HG03159 (cell line): ENCODE measurements around the gene CSRP3.

Experiments used
- ATAC-seq: cut with Tn5 transposase; IDR thresholded peaks from one replicate; pipeline ENCODE4 v1.9.1; 2021; ENCODE audit warnings: mild to moderate bottlenecking, moderate library complexity; ENCODE audit not compliant: unreplicated experiment

The CSRP3 gene

GRCh38 chr11:19226378-19227195, 24.8 kb upstream of the CSRP3 start:
- ATAC-seq, result no peak

GRCh38 chr11:19225581-19225980, 23.8 kb upstream of the CSRP3 start:
- ATAC-seq, result no peak

- ATAC-seq, result no peak
Observed at GRCh38 chr11:19225123-19225522, 23.3 kb upstream of the CSRP3 start.

- no peak for ATAC-seq
Observed at GRCh38 chr11:19220903-19221724, 19.3 kb upstream of the CSRP3 start.

GRCh38 chr11:19218786-19219460, 17.1 kb upstream of the CSRP3 start:
- no peak for ATAC-seq

GRCh38 chr11:19218216-19218615, 16.4 kb upstream of the CSRP3 start:
- no peak for ATAC-seq

GRCh38 chr11:19216709-19217374, 15.1 kb upstream of the CSRP3 start:
- ATAC-seq, result no peak

- ATAC-seq, result no peak
Observed at GRCh38 chr11:19216021-19216420, 14.2 kb upstream of the CSRP3 start.

- ATAC-seq, result no peak
Observed at GRCh38 chr11:19209617-19210370, 8.0 kb upstream of the CSRP3 start.

GRCh38 chr11:19208959-19209546, 7.3 kb upstream of the CSRP3 start:
- no peak for ATAC-seq

GRCh38 chr11:19208181-19208580, 6.4 kb upstream of the CSRP3 start:
- no peak for ATAC-seq

- ATAC-seq, result no peak
Observed at GRCh38 chr11:19204836-19205235, 3.1 kb upstream of the CSRP3 start.

GRCh38 chr11:19200410-19201201, 1.2 kb downstream of the CSRP3 start:
- ATAC-seq, result no peak

GRCh38 chr11:19199771-19200170, 2.0 kb downstream of the CSRP3 start:
- no peak for ATAC-seq

GRCh38 chr11:19199048-19199447, 2.7 kb downstream of the CSRP3 start:
- no peak for ATAC-seq

GRCh38 chr11:19196432-19196831, 5.4 kb downstream of the CSRP3 start:
- no peak for ATAC-seq

GRCh38 chr11:19194620-19195308, 7.0 kb downstream of the CSRP3 start:
- no peak for ATAC-seq

- no peak for ATAC-seq
Observed at GRCh38 chr11:19193916-19194315, 7.9 kb downstream of the CSRP3 start.
